Prostate gland (tissue), 2 donors: ENCODE results near the gene MYZAP. TPM values are rescaled to one million over a fixed set of nuclear protein-coding genes. Genes with fewer than 3 reads are reported as not detected.

Experiments used
- DNase-seq: peaks from one replicate; pipeline ENCODE4 v3.0.0-alpha.2; 2019; ENCODE audit warnings: low spot score
- H3K27ac ChIP-seq, 2 donors: fragments of 200-600 bp; sonication (generic); 2 replicates each; pipeline ENCODE4 v1.5.1; 2017 to 2019
- H3K27me3 ChIP-seq: fragments of 200-600 bp; sonication (generic); replicated peaks from 2 replicates; pipeline ENCODE4 v1.5.1; 2019; ENCODE audit not compliant: insufficient read depth
- H3K36me3 ChIP-seq, 2 donors: fragments of 200-600 bp; sonication (generic); 1 replicate in 1 of 2; 2 replicates in 1 of 2; pipeline versions ENCODE4 v1.5.1 to v1.8.1; 2017 to 2019
- H3K4me1 ChIP-seq: fragments of 200-600 bp; sonication (generic); replicated peaks from 2 replicates; pipeline ENCODE4 v1.5.1; 2019
- H3K4me3 ChIP-seq, 2 donors: fragments of 200-600 bp; sonication (generic); 2 replicates each; pipeline ENCODE4 v1.5.1; 2017 to 2019
- H3K9me3 ChIP-seq: fragments of 200-600 bp; sonication (generic); 2 replicates; pipeline ENCODE4 v1.5.1; 2017
- CTCF ChIP-seq, 4 experiments: fragments of 200-600 bp in 2 of 4; fragments of 450-650 bp in 2 of 4; sonication (generic) in 2 of 4; IDR thresholded peaks; 1 replicate in 3 of 4; 2 replicates in 1 of 4; pipeline ENCODE4 v1.5.1; 2016 to 2019; ENCODE audit warnings: antibody characterized with exemption in 4 of 4, mild to moderate bottlenecking in 2 of 4, moderate library complexity in 2 of 4
- POLR2A ChIP-seq: fragments of 450-650 bp; IDR thresholded peaks from one replicate; pipeline ENCODE4 v1.6.1; 2016; ENCODE audit warnings: antibody characterized with exemption, mild to moderate bottlenecking
- POLR2AphosphoS5 ChIP-seq: sonication (generic); formaldehyde crosslinking; IDR thresholded peaks from one replicate; pipeline ENCODE4 v1.6.1; 2017; ENCODE audit warnings: antibody characterized with exemption
- WGBS: methylation state at CpG from one replicate; pipeline ENCODE4 v1.1.5; 2018; 5-methylcytosine and 5-hydroxymethylcytosine counted together
- intact Hi-C: fragments of 100-400 bp; cut with DNase I; formaldehyde crosslinking; loops from one replicate; pipeline ENCODE4 v1.14.2; 2022
- total RNA-seq, 2 donors: library from RNA; depleted of rRNA; stranded (reverse); fragments of >200 nt; gene quantifications; one replicate each; pipeline ENCODE4 v1.1.0, GENCODE V29; 2016

MYZAP gene
- total RNA-seq, 2 donors from 2014 or later = 14.9 to 25.1 TPM

DNA sequence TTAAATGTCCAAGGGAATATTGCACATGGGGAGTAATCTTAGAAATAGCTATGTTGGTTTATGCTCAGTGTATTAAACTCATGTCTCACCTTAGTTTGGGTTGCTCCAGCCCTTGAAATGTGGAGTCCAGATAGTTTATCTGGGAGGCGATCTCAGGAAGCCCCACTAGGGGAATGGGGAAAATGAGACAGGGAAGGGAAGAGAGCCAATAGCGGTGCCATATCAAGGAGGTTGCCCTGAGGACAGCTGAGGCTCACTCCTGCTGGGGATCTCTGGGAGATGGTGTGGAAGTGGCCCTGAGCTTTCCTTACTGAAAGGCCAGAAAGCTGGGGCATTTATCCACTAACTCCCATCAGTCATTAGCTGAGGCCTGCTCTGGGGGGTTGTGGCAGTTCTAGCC, 71.6 kb downstream of the MYZAP start:
- Histone ChIP-seq H3K27ac (peak overlapping the region; percentile 68 to 79), H3K27me3 (no peaks in the 10 kb centered on the region), H3K4me3 (no peak overlapping the region), H3K36me3 (no peaks in the 10 kb centered on the region), H3K9me3 (no peaks in the 10 kb centered on the region), H3K4me1 (peaks cover 10% of the 10 kb centered on the region)
- WGBS = 95% methylated on average over 2 of the region's 2 CpGs
- DNase-seq = no peak
- intact Hi-C loops = no loop called here
- TF ChIP-seq POLR2A = no peak
- no peak for TF ChIP-seq POLR2AphosphoS5
- no peak for TF ChIP-seq CTCF (IDR thresholded peaks at IDR 0.05)

- Histone ChIP-seq H3K4me1 (peaks cover 10% of the 10 kb centered on the region), H3K9me3 (no peaks in the 10 kb centered on the region), H3K27ac (no peak overlapping the region), H3K4me3 (no peak overlapping the region), H3K27me3 (no peaks in the 10 kb centered on the region), H3K36me3 (no peaks in the 10 kb centered on the region)
- TF ChIP-seq POLR2A = no peak
- no peak for TF ChIP-seq POLR2AphosphoS5
- TF ChIP-seq CTCF (IDR thresholded peaks at IDR 0.05) = no peak
- WGBS = 56% methylated on average over 2 of the region's 2 CpGs
- intact Hi-C loops = loop anchor here (5.0 kb wide), 2 partner anchors 197 to 402 kb away; partner anchors contain the start of gene ALDH1A2
- no peak for DNase-seq
These were observed 73.5 kb downstream of the MYZAP start for GRCh38 chr15:57665194-57665593.

- Histone ChIP-seq H3K27me3 (no peaks in the 10 kb centered on the region), H3K9me3 (no peaks in the 10 kb centered on the region), H3K4me3 (no peak overlapping the region), H3K27ac (no peak overlapping the region), H3K4me1 (peaks cover 10% of the 10 kb centered on the region), H3K36me3 (no peaks in the 10 kb centered on the region)
- DNase-seq = no peak
- intact Hi-C loops = loop anchor here (5.0 kb wide), 2 partner anchors 196 to 401 kb away; partner anchors contain the start of gene ALDH1A2
- WGBS = 70% methylated on average over 4 of the region's 4 CpGs
- TF ChIP-seq CTCF (IDR thresholded peaks at IDR 0.05) = no peak
- TF ChIP-seq POLR2A = no peak
- no peak for TF ChIP-seq POLR2AphosphoS5
These were observed 74.2 kb downstream of the MYZAP start for GRCh38 chr15:57665939-57666338.

- 34% methylated on average over 10 of the region's 10 CpGs for WGBS
- intact Hi-C loops = loop anchor here (5.0 kb wide), 2 partner anchors 195 to 400 kb away; partner anchors contain the start of gene ALDH1A2
- peaks cover 10% of the 10 kb centered on the region for H3K4me1 ChIP-seq
- no peaks in the 10 kb centered on the region for H3K36me3 ChIP-seq
- TF ChIP-seq POLR2A = no peak
- peak in 3 of 4 experiments; percentile 39 to 59 (median 51) for TF ChIP-seq CTCF (IDR thresholded peaks at IDR 0.05)
- TF ChIP-seq POLR2AphosphoS5 = peak; percentile 57
- H3K4me3 ChIP-seq = no peak overlapping the region
- peak; percentile 40 for DNase-seq
- H3K9me3 ChIP-seq = no peaks in the 10 kb centered on the region
- H3K27ac ChIP-seq = no peak overlapping the region
- H3K27me3 ChIP-seq = no peaks in the 10 kb centered on the region
These were observed 75.6 kb downstream of the MYZAP start for GRCh38 chr15:57667171-57667849.

DNA sequence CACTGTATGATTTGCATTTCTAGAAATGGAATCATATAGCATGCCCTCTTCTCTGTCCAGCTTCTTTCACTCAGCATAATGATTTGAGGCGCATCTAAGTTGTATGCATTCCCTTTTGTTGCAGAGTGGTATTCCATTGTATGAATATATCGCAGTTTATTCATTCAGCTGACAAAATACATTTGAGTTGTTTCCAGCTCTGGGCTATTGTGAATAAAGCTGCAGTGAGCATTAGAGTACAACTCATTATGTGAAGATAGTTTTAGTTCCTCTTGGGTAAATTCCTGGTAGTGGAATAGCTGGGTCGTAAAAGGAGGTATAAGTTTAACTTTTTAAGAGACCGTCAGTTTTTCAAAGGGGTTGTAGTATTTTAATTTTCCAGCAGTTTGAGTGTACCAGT, 76.3 kb downstream of the MYZAP start:
- WGBS = 65% methylated on average over 4 of the region's 4 CpGs
- Histone ChIP-seq H3K27ac (no peak overlapping the region), H3K36me3 (no peaks in the 10 kb centered on the region), H3K9me3 (no peaks in the 10 kb centered on the region), H3K4me1 (peaks cover 6% of the 10 kb centered on the region), H3K27me3 (no peaks in the 10 kb centered on the region), H3K4me3 (no peak overlapping the region)
- no peak for DNase-seq
- TF ChIP-seq CTCF (IDR thresholded peaks at IDR 0.05) (no peak), POLR2A (no peak), POLR2AphosphoS5 (no peak)
- intact Hi-C loops = loop anchor here (5.0 kb wide), 2 partner anchors 194 to 399 kb away; partner anchors contain the start of gene ALDH1A2
